GM12891 (cell line): ENCODE measurements around the gene RAET1L.
"Not testable (repeated sequence)": the region's sequence is repeated elsewhere in the genome, so short reads cannot be mapped to it uniquely, and the experiment has no call there.

Experiments
- DNase-seq: peaks from one replicate; pipeline ENCODE4 v3.0.0; 2011; ENCODE audit warnings: low spot score; ENCODE audit not compliant: insufficient read length
- FAIRE-seq: peaks from 2 replicates; lab custom pipeline; 2011; peaks lifted over from hg19 to GRCh38; lab: Jason Lieb, UNC
- PAX5 ChIP-seq: IDR thresholded peaks from 2 replicates; pipeline ENCODE4 v1.6.1; 2011; ENCODE audit warnings: low read length, moderate library complexity, mild to moderate bottlenecking; ENCODE audit not compliant: insufficient read depth, severe bottlenecking
- POLR2A ChIP-seq: IDR thresholded peaks from 2 replicates; pipeline ENCODE4 v1.6.1; 2011; ENCODE audit warnings: low read depth, low read length, control low read depth
- POLR2AphosphoS5 ChIP-seq: IDR thresholded peaks from 2 replicates; pipeline ENCODE4 v1.6.1; 2011; ENCODE audit warnings: low read depth, low read length, control low read depth
- POU2F2 ChIP-seq: IDR thresholded peaks from 2 replicates; pipeline ENCODE4 v1.6.1; 2011; ENCODE audit warnings: low read depth, mild to moderate bottlenecking, control low read depth, low read length, moderate library complexity
- SPI1 ChIP-seq: IDR thresholded peaks from 2 replicates; pipeline ENCODE4 v1.6.1; 2011; ENCODE audit warnings: low read depth, low read length, control low read depth
- TAF1 ChIP-seq: IDR thresholded peaks from 2 replicates; pipeline ENCODE4 v1.6.1; 2011; ENCODE audit warnings: low read depth, low read length, control low read depth

RAET1L gene

GRCh38 chr6:150004783-150005717, 20.3 kb downstream of the RAET1L start:
- TF ChIP-seq POU2F2: 0 out of 2 replicates have a peak, but pooled peaks have one; percentile 17
- TF ChIP-seq SPI1: no peak

GRCh38 chr6:150004101-150004782, 21.1 kb downstream of the RAET1L start:
- DNase-seq: peak; percentile 43
- peak; percentile 76 for TF ChIP-seq SPI1
- no peak for TF ChIP-seq PAX5
- peak; percentile 41 for FAIRE-seq

More at GRCh38 chr6:150004783-150005717, 20.3 kb downstream of the RAET1L start:
- peak; percentile 94 for FAIRE-seq
- peak; percentile 91 for DNase-seq

- not testable (repeated sequence) for DNase-seq
- FAIRE-seq: peak; percentile 67
Observed at GRCh38 chr6:150003599-150003998, 21.7 kb downstream of the RAET1L start.

- TF ChIP-seq TAF1 (no peak), SPI1 (no peak), PAX5 (no peak), POLR2AphosphoS5 (no peak), POLR2A (no peak), POU2F2 (no peak)
- DNase-seq (no peak), FAIRE-seq (no peak)
Observed at GRCh38 chr6:150002710-150003109, 22.6 kb downstream of the RAET1L start.

DNA sequence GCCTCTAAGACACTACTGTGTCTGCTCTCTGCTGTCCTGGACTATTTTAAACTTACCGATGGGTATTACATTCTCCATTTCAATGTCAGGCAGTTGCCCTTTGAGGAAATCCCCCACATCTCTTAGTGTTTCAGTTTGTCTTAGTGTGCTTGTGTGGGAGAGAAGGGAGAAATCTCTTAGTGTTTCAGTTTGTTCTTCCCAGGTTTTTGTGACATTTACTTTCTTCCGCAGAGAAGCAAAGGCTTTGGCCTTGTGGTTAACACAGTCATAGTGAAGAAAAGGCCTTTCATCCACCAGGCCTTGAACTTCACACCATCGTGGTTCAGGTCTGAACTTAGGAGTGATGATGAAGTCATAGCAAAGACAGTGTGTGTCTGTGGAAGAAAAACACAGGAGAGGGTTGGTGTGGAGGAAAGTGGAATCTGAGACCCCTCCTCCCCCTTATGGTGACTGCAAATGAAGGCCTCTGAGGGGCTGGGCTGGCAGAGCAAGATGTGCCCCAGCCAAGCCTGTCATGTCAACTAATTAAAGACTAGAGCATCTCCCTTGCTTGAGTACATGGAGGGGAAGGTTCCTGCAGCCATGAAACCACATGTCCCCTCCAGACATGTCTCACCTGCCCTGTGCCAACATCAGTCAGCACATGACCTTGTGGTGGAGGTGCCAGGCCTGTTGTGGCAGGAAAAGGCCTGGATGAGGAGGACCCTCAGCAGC, 23.9 kb downstream of the RAET1L start:
- TF ChIP-seq POLR2A: no peak
- no peak for TF ChIP-seq POU2F2
- no peak for TF ChIP-seq SPI1
- no peak for TF ChIP-seq PAX5
- TF ChIP-seq TAF1: no peak
- no peak for TF ChIP-seq POLR2AphosphoS5
- FAIRE-seq (peak; percentile 69), DNase-seq (no peak)

GRCh38 chr6:149999636-150000035, 25.7 kb downstream of the RAET1L start:
- DNase-seq (no peak), FAIRE-seq (no peak)
- TF ChIP-seq POU2F2 (no peak), SPI1 (no peak), TAF1 (no peak), PAX5 (no peak), POLR2A (no peak), POLR2AphosphoS5 (no peak)

GRCh38 chr6:149995971-149996370, 29.4 kb downstream of the RAET1L start:
- DNase-seq (no peak), FAIRE-seq (no peak)
- TF ChIP-seq POLR2A: no peak
- TF ChIP-seq SPI1: no peak
- TF ChIP-seq POU2F2: no peak
- no peak for TF ChIP-seq TAF1
- no peak for TF ChIP-seq PAX5
- TF ChIP-seq POLR2AphosphoS5: no peak

DNA sequence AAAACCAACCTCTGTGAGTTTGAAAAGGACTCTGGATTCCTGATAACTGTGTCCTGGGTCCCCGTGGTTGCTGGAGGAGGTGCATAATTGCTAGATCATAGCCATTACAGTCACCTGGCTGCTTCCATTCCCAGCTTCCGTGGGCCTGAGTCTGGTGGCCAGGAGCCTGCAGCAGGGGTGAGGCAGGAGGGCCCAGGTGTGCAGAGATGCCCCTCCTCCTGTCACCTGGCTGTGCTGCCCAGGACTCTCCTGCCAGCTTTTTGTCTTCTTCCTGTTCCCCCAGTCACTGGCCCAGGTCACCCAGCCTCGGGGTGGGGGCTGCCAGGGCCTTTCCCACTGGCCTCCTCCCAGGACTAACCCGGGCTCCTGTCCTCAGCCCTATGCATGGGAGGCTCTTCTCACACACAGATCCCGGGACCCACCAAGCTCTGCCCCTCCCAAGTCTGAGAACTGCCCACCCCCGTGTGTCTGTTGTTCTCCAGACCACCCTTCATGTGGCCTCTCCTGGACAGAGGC, 30.0 kb downstream of the RAET1L start:
- DNase-seq: no peak
- FAIRE-seq: no peak
- TF ChIP-seq POU2F2 (no peak), POLR2AphosphoS5 (no peak), TAF1 (no peak), PAX5 (no peak), SPI1 (no peak), POLR2A (no peak)

DNA sequence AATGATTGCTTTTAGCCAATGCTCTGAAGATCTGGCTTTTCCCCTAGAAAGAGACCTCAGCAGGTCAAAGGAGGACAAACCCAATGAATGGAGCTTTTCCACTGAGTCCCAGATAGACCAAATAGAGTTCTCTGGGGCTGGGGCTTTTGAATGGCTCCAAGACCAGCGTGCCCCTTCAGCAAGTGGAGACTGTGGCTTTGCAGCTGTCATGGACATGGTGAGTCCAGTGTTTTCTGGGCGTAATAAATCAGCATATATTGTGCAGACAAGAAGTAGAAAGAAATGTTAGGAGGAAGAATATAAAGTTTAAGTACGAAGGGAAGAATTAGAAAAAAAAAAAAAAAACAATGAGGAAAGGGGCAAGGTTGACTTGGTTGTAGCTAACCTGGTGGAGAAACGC, 33.5 kb downstream of the RAET1L start:
- DNase-seq (no peak), FAIRE-seq (no peak)
- TF ChIP-seq POLR2AphosphoS5 (no peak), POU2F2 (no peak), POLR2A (no peak), TAF1 (no peak), PAX5 (no peak), SPI1 (no peak)

- not testable (repeated sequence) for DNase-seq
- FAIRE-seq: peak; percentile 59
Observed at GRCh38 chr6:149991472-149991795, 33.9 kb downstream of the RAET1L start.
